Upper lobe of left lung (tissue), 4 donors: ENCODE data around the gene KCNE1.

Experiments
- POLR2A ChIP-seq, 4 donors: fragments of 450-650 bp; IDR thresholded peaks; one replicate each; pipeline ENCODE4 v1.5.1; 2016 to 2017; ENCODE audit warnings: antibody characterized with exemption in 4 of 4, mild to moderate bottlenecking in 2 of 4
- POLR2AphosphoS5 ChIP-seq, 2 donors: sonication (generic); formaldehyde crosslinking; IDR thresholded peaks; one replicate each; pipeline ENCODE4 v1.5.1; 2017; ENCODE audit warnings: antibody characterized with exemption in 2 of 2
- TF ChIP-seq, protein P1 (sequence below), 6 experiments: fragments of 450-650 bp in 4 of 6; fragments of 200-600 bp in 2 of 6; sonication (generic) in 2 of 6; IDR thresholded peaks; one replicate each; pipeline ENCODE4 v1.5.1; 2016 to 2019; ENCODE audit warnings: antibody characterized with exemption in 6 of 6

DNA sequence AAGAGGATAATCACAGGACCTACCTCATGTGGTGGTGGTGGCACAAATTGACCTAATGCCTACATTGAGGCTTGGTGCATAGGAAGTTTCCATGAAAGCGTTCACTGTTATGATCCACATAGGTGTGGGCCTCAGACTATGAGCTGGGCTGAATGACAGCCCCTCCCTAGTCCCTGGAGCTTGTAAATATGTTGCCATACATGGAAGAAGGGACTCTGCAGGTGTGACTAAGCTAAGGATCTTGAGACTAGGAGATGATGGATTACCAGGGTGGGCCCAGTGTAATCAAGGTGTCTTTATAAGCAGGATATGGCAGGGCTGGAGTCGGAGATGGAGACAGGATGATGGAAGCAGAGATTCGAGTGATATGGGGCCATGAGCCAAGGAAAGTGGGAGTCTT, 31.0 kb upstream of the KCNE1 start:
- TF ChIP-seq, protein P1, sequence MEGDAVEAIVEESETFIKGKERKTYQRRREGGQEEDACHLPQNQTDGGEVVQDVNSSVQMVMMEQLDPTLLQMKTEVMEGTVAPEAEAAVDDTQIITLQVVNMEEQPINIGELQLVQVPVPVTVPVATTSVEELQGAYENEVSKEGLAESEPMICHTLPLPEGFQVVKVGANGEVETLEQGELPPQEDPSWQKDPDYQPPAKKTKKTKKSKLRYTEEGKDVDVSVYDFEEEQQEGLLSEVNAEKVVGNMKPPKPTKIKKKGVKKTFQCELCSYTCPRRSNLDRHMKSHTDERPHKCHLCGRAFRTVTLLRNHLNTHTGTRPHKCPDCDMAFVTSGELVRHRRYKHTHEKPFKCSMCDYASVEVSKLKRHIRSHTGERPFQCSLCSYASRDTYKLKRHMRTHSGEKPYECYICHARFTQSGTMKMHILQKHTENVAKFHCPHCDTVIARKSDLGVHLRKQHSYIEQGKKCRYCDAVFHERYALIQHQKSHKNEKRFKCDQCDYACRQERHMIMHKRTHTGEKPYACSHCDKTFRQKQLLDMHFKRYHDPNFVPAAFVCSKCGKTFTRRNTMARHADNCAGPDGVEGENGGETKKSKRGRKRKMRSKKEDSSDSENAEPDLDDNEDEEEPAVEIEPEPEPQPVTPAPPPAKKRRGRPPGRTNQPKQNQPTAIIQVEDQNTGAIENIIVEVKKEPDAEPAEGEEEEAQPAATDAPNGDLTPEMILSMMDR (IDR thresholded peaks at IDR 0.05): no peak
- TF ChIP-seq POLR2AphosphoS5 (IDR thresholded peaks at IDR 0.05) (no peak), POLR2A (IDR thresholded peaks at IDR 0.05) (no peak)
